ENCODE measurements around the gene HMGB1. TPM values are rescaled to one million over a fixed set of nuclear protein-coding genes. Genes with fewer than 3 reads are reported as not detected.

Gene HMGB1
- total RNA-seq, 3 donors from 2014 or later (not counting 1 experiment from before 2014, with no cell fraction given) = 397 to 449 (median 409) TPM

- no peaks in the 10 kb centered on the region for H3K9me3 ChIP-seq (ENCODE audit: control insufficient read depth, insufficient read depth, low read length)
- 52% methylated on average over 4 of the region's 6 CpGs for WGBS (ENCODE audit: insufficient coverage)
- intact Hi-C loops (cut with micrococcal nuclease) = no loop called here
- H3K27ac ChIP-seq (ENCODE audit: low read length) = no peak overlapping the region
- H3K4me1 ChIP-seq (ENCODE audit: control insufficient read depth, insufficient read depth, low read length) = no peaks in the 10 kb centered on the region
- ATAC-seq (peak in 1 of 3 donors; percentile 49), DNase-seq (no peak)
- H3K27me3 ChIP-seq (ENCODE audit: control insufficient read depth, insufficient read depth, low read length) = no peaks in the 10 kb centered on the region
- Mint-ChIP-seq H3K4me1 (peaks cover 0 to 5% of the 10 kb centered on the region in 2 donors), H3K4me3 (no peak overlapping the region), H3K27ac (no peak overlapping the region), H3K36me3 (no peaks in the 10 kb centered on the region), H3K27me3 (ENCODE audit: low read depth in 2 of 2) (peaks cover 5 to 18% of the 10 kb centered on the region in 2 donors), H3K9me3 (no peaks in the 10 kb centered on the region)
- H3K4me3 ChIP-seq (ENCODE audit: low read length) = no peak overlapping the region
- TF ChIP-seq CTCF (IDR thresholded peaks at IDR 0.05) = no peak
- H3K36me3 ChIP-seq (ENCODE audit: control insufficient read depth, insufficient read depth, low read length) = no peaks in the 10 kb centered on the region
Observed at GRCh38 chr13:30429721-30430694, 35.7 kb downstream of the HMGB1 start.

- no peak overlapping the region for H3K27ac ChIP-seq (ENCODE audit: low read length)
- no peaks in the 10 kb centered on the region for H3K9me3 Mint-ChIP-seq
- DNase-seq (no peak), ATAC-seq (no peak)
- H3K27ac Mint-ChIP-seq = no peak overlapping the region
- no peaks in the 10 kb centered on the region for H3K4me1 ChIP-seq (ENCODE audit: control insufficient read depth, insufficient read depth, low read length)
- no peak for TF ChIP-seq CTCF (IDR thresholded peaks at IDR 0.05)
- no peaks in the 10 kb centered on the region for H3K27me3 ChIP-seq (ENCODE audit: control insufficient read depth, insufficient read depth, low read length)
- H3K4me1 Mint-ChIP-seq = peaks cover 0 to 5% of the 10 kb centered on the region in 2 donors
- H3K4me3 ChIP-seq (ENCODE audit: low read length) = no peak overlapping the region
- H3K36me3 Mint-ChIP-seq = no peaks in the 10 kb centered on the region
- intact Hi-C loops (cut with micrococcal nuclease) = no loop called here
- H3K4me3 Mint-ChIP-seq = no peak overlapping the region
- WGBS (ENCODE audit: insufficient coverage) = 88% methylated on average over 2 of the region's 3 CpGs
- H3K27me3 Mint-ChIP-seq (ENCODE audit: low read depth in 2 of 2) = peaks cover 5 to 18% of the 10 kb centered on the region in 2 donors
- no peaks in the 10 kb centered on the region for H3K36me3 ChIP-seq (ENCODE audit: control insufficient read depth, insufficient read depth, low read length)
- no peaks in the 10 kb centered on the region for H3K9me3 ChIP-seq (ENCODE audit: control insufficient read depth, insufficient read depth, low read length)
Observed at GRCh38 chr13:30429235-30429634, 36.5 kb downstream of the HMGB1 start.

GRCh38 chr13:30423891-30424290 is 41.8 kb downstream of the HMGB1 start:
- 96% methylated on average over 3 of the region's 3 CpGs for WGBS (ENCODE audit: insufficient coverage)
- no peak overlapping the region for H3K27ac ChIP-seq (ENCODE audit: low read length)
- H3K27me3 Mint-ChIP-seq (ENCODE audit: low read depth in 2 of 2) = peaks cover 0 to 10% of the 10 kb centered on the region in 2 donors
- H3K9me3 ChIP-seq (ENCODE audit: control insufficient read depth, insufficient read depth, low read length) = no peaks in the 10 kb centered on the region
- TF ChIP-seq CTCF (IDR thresholded peaks at IDR 0.05) = no peak
- H3K36me3 Mint-ChIP-seq = no peaks in the 10 kb centered on the region
- no peak for DNase-seq
- peaks cover 11 to 15% of the 10 kb centered on the region in 2 donors for H3K4me1 Mint-ChIP-seq
- H3K4me3 Mint-ChIP-seq = no peak overlapping the region
- H3K27ac Mint-ChIP-seq = no peak overlapping the region
- intact Hi-C loops (cut with micrococcal nuclease) = loop anchor here (2.0 to 5.0 kb wide), 2 partner anchors 38 to 47 kb away; no protein-coding TSS in a partner anchor
- no peak overlapping the region for H3K4me3 ChIP-seq (ENCODE audit: low read length)
- H3K9me3 Mint-ChIP-seq = no peaks in the 10 kb centered on the region
- no peaks in the 10 kb centered on the region for H3K27me3 ChIP-seq (ENCODE audit: control insufficient read depth, insufficient read depth, low read length)
- H3K4me1 ChIP-seq (ENCODE audit: control insufficient read depth, insufficient read depth, low read length) = peaks cover 9% of the 10 kb centered on the region
- ATAC-seq = no peak
- H3K36me3 ChIP-seq (ENCODE audit: control insufficient read depth, insufficient read depth, low read length) = no peaks in the 10 kb centered on the region
